Glutamatergic neuron (in vitro differentiated cells): ENCODE results near the gene HMGA1. TPM values are rescaled to one million over a fixed set of nuclear protein-coding genes. Genes with fewer than 3 reads are reported as not detected.
A peak's percentile ranks its signal among the peaks of the same experiment; 100 is the strongest.

Experiments used
- DNase-seq: peaks from one replicate; pipeline ENCODE4 v3.0.0; 2022
- H3K27ac Mint-ChIP-seq: one replicate; pipeline ENCODE4 v1.8.0; 2020; ENCODE audit warnings: mild to moderate bottlenecking, mixed read lengths, inconsistent platforms; ENCODE audit not compliant: unreplicated experiment
- H3K27me3 Mint-ChIP-seq: one replicate; pipeline ENCODE4 v1.8.0; 2020; ENCODE audit warnings: mild to moderate bottlenecking, moderate library complexity, mixed read lengths, inconsistent platforms; ENCODE audit not compliant: unreplicated experiment
- H3K36me3 Mint-ChIP-seq: one replicate; pipeline ENCODE4 v1.8.0; 2020; ENCODE audit warnings: mild to moderate bottlenecking, mixed read lengths, inconsistent platforms; ENCODE audit not compliant: unreplicated experiment
- H3K4me1 Mint-ChIP-seq: one replicate; pipeline ENCODE4 v1.8.0; 2020; ENCODE audit warnings: mild to moderate bottlenecking, low read depth, mixed read lengths, inconsistent platforms; ENCODE audit not compliant: unreplicated experiment
- H3K4me3 Mint-ChIP-seq: one replicate; pipeline ENCODE4 v1.8.0; 2020; ENCODE audit warnings: mild to moderate bottlenecking, mixed read lengths, inconsistent platforms; ENCODE audit not compliant: unreplicated experiment
- H3K9me3 Mint-ChIP-seq: one replicate; pipeline ENCODE4 v1.8.0; 2020; ENCODE audit warnings: mild to moderate bottlenecking, moderate library complexity, mixed read lengths, inconsistent platforms; ENCODE audit not compliant: unreplicated experiment
- total RNA-seq: library from RNA; stranded (reverse); fragmentation: NEBNext Ultra II Directional; extraction: Animal tissue kit (Norgen Biotek cat#: 25700); gene quantifications from one replicate; pipeline ENCODE4 v1.2.1, GENCODE V29; 2021; ENCODE audit not compliant: unreplicated experiment
- TF ChIP-seq, protein P1 (sequence below): fragments of 200-600 bp; sonication (generic); IDR thresholded peaks from one replicate; pipeline ENCODE4 v1.5.0; 2021; ENCODE audit not compliant: partially characterized antibody, unreplicated experiment

Gene HMGA1
- total RNA-seq, 1 donor from 2014 or later: 322 TPM

DNA sequence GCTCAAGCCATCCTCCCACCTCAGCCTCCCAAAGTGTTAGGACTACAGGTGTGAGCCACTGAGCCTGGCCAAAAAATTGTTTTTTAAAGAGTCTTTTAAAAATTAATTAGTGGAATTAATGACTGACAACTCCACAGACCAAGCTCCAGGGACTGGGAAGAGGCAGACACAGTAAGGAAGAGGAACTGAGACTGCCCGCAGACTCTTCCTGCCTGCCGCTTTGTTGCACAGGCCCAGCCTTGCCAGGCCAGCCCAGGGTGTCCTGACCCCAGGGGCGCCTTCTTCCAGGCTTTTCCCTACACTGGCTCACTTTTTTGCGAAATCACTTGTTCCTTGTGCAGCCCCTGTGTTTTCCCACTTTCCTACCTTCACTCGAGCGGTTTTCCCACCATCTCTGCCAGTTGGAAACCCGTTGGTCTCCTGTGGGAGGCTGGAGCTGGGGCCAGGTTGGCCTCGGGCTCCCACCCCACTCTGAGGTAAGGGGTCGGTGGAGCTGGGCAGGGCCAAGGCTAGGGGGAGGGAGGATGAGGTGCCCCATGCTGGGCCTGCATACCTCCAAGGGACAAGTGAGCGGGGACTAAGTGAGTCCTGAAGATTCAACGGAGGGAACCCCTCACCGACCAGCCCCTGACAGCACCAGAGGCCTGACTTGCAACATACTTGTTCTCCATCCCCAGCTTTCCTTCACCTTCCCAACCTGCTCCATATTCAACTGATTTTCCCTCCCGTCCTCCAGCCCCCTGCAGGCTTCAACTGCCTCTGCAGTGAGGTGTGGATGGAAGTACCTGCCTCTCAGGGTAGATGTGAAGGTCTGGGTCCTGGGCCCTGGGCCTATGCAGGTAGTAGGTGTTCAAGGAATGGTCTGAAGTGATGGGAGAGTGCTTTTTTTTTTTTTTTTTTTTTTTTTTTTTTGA lies 35.6 kb downstream of the HMGA1 start:
- H3K4me1 Mint-ChIP-seq: peaks cover 5% of the 10 kb centered on the region
- TF ChIP-seq, protein P1, sequence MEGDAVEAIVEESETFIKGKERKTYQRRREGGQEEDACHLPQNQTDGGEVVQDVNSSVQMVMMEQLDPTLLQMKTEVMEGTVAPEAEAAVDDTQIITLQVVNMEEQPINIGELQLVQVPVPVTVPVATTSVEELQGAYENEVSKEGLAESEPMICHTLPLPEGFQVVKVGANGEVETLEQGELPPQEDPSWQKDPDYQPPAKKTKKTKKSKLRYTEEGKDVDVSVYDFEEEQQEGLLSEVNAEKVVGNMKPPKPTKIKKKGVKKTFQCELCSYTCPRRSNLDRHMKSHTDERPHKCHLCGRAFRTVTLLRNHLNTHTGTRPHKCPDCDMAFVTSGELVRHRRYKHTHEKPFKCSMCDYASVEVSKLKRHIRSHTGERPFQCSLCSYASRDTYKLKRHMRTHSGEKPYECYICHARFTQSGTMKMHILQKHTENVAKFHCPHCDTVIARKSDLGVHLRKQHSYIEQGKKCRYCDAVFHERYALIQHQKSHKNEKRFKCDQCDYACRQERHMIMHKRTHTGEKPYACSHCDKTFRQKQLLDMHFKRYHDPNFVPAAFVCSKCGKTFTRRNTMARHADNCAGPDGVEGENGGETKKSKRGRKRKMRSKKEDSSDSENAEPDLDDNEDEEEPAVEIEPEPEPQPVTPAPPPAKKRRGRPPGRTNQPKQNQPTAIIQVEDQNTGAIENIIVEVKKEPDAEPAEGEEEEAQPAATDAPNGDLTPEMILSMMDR: peak; percentile 13
- DNase-seq: no peak
- no peak overlapping the region for H3K27ac Mint-ChIP-seq
- H3K4me3 Mint-ChIP-seq: no peak overlapping the region
- H3K9me3 Mint-ChIP-seq: no peaks in the 10 kb centered on the region
- H3K27me3 Mint-ChIP-seq: peaks cover 2% of the 10 kb centered on the region
- H3K36me3 Mint-ChIP-seq: peaks cover 4% of the 10 kb centered on the region

DNA sequence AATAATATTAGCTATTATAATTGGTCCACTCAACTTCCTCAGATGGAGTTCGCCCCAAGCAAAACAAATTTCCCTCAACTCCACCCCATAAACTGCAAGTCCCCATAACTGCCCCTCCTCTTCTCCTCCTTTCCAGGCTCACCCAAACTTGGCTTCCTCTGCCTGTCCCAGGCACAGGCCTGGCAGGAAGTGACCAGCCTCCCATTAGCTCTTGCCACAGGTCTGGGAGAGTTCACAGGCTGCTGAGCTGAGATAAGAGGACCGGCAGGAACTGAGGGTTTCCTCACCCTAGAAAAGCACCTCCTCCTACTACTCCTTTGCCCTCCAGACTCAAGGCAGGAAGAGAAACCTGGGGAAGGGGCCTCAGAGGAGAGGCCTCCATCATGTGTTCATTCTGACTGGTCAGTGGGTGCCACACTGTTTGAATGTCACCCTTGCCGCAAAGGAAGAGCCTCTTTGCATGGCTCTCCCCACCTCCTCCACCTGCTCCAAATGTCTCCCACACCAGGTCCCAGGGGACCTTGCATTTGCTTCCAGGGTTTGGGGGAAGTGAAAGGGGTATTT lies 36.7 kb downstream of the HMGA1 start:
- Mint-ChIP-seq H3K4me3 (no peak overlapping the region), H3K36me3 (peaks cover 8% of the 10 kb centered on the region), H3K27ac (no peak overlapping the region), H3K27me3 (peaks cover 2% of the 10 kb centered on the region), H3K4me1 (peaks cover 9% of the 10 kb centered on the region), H3K9me3 (peaks cover 2% of the 10 kb centered on the region)
- TF ChIP-seq, protein P1: no peak
- no peak for DNase-seq

DNA sequence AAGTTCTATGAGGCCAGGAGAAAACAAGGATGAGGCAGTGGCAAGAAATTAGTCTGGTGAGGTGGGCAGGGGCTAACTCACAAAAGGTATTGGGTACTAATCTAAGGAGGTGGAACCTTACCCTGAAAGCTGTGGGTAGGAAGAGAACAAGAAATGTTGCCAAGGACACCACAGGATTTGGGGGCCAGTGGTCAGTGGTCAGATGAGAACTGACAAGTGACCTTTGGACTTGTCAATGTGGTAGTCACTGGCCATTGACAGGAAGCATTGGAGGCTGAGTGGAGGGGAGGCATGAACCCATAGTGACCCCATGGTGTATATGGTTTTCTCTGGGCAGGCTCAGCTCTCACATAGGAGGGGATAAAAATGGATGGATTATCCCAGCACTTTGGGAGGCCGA lies 37.5 kb downstream of the HMGA1 start:
- Mint-ChIP-seq H3K4me1 (peaks cover 11% of the 10 kb centered on the region), H3K9me3 (peaks cover 2% of the 10 kb centered on the region), H3K27ac (no peak overlapping the region), H3K36me3 (peaks cover 10% of the 10 kb centered on the region), H3K4me3 (no peak overlapping the region), H3K27me3 (peaks cover 2% of the 10 kb centered on the region)
- TF ChIP-seq, protein P1: no peak
- no peak for DNase-seq

DNA sequence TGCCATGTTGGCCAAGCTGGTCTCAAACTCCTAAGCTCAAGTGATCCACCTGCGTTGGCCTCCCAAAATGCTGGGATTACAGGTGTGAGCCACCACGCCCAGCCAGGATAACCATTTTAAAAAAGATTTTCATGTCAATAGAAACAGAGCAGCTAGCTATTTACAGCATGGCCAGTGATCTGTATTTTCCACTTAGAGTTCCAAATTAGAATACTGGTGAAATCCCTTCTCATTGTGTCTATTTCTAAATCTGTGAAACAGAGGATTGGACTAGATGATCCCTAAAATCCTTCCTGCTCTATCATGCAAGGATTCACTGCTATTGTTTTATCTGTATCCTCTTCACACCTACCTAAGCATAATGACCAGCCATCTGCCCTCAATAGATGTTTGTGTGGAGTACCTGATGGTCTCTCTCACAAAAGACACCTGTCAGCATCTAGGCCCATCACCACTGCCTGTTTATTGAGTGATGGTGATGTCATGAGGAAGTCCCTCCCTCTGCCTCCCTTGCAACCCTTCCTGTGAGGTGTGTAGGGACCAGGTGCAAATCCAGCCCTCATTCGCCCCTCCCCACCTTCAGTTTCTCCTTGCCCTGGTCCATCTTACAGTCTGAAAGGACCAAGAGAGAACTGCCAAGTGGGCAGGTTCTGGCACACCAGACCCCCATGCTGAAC lies 38.6 kb downstream of the HMGA1 start:
- Mint-ChIP-seq H3K4me3 (no peak overlapping the region), H3K36me3 (peaks cover 10% of the 10 kb centered on the region), H3K27ac (no peak overlapping the region), H3K4me1 (peaks cover 11% of the 10 kb centered on the region), H3K27me3 (peaks cover 2% of the 10 kb centered on the region), H3K9me3 (peaks cover 2% of the 10 kb centered on the region)
- TF ChIP-seq, protein P1: no peak
- no peak for DNase-seq
